ENCODE results near the gene ALDH1L1. TPM values are rescaled to one million over a fixed set of nuclear protein-coding genes. Genes with fewer than 3 reads are reported as not detected.
"Not testable (repeated sequence)": the region's sequence is repeated elsewhere in the genome, so short reads cannot be mapped to it uniquely, and the experiment has no call there.

The ALDH1L1 gene
- total RNA-seq, 4 donors from 2014 or later: 125 to 176 (median 150) TPM

- DNase-seq (ENCODE audit: low spot score): no peak
- no peak for TF ChIP-seq CTCF (IDR thresholded peaks at IDR 0.05)
- no peak for ATAC-seq (ENCODE audit: low FRiP score)
Observed at GRCh38 chr3:126102011-126102410, 78.4 kb downstream of the ALDH1L1 start.

GRCh38 chr3:126101521-126101982 is 78.8 kb downstream of the ALDH1L1 start:
- no peak for TF ChIP-seq CTCF (IDR thresholded peaks at IDR 0.05)
- DNase-seq (ENCODE audit: low spot score) (no peak), ATAC-seq (ENCODE audit: low FRiP score) (no peak)

GRCh38 chr3:126100634-126101301 is 79.6 kb downstream of the ALDH1L1 start:
- no peak for TF ChIP-seq CTCF (IDR thresholded peaks at IDR 0.05)
- no peak for DNase-seq (ENCODE audit: low spot score)
- ATAC-seq (ENCODE audit: low FRiP score): no peak

- no peak for TF ChIP-seq CTCF (IDR thresholded peaks at IDR 0.05)
- DNase-seq (ENCODE audit: low spot score) (no peak), ATAC-seq (ENCODE audit: low FRiP score) (no peak)
Observed at GRCh38 chr3:126100269-126100633, 80.1 kb downstream of the ALDH1L1 start.

GRCh38 chr3:126098391-126098858 is 82.0 kb downstream of the ALDH1L1 start:
- ATAC-seq (ENCODE audit: low FRiP score) (no peak), DNase-seq (ENCODE audit: low spot score) (no peak)
- no peak for TF ChIP-seq CTCF (IDR thresholded peaks at IDR 0.05)

- DNase-seq (ENCODE audit: low spot score) (no peak), ATAC-seq (ENCODE audit: low FRiP score) (no peak)
- no peak for TF ChIP-seq CTCF (IDR thresholded peaks at IDR 0.05)
Observed at GRCh38 chr3:126097801-126098200, 82.6 kb downstream of the ALDH1L1 start.

GRCh38 chr3:126096274-126096673 is 84.1 kb downstream of the ALDH1L1 start:
- not testable (repeated sequence) for DNase-seq (ENCODE audit: low spot score); ATAC-seq (ENCODE audit: low FRiP score)

GRCh38 chr3:126092128-126092527 is 88.3 kb downstream of the ALDH1L1 start:
- not testable (repeated sequence) for ATAC-seq (ENCODE audit: low FRiP score); DNase-seq (ENCODE audit: low spot score)
